ENCODE data around the gene CCDC40.

- TF ChIP-seq CTCF (conservative IDR thresholded peaks at IDR 0.05; ENCODE audit: low read depth, low read length): no peak
- no peak for TF ChIP-seq EZH2 (IDR thresholded peaks at IDR 0.05; ENCODE audit: low read length, unreplicated experiment)
- no peak for TF ChIP-seq EZH2phosphoT487 (IDR thresholded peaks at IDR 0.05; ENCODE audit: borderline replicate concordance, low read length)
These were observed 49.1 kb upstream of the CCDC40 start for GRCh38 chr17:79987187-79987934.
